ENCODE measurements around the gene DYTN. TPM values are rescaled to one million over a fixed set of nuclear protein-coding genes. Genes with fewer than 3 reads are reported as not detected.
A peak's percentile ranks its signal among the peaks of the same experiment; 100 is the strongest.

The DYTN gene
- total RNA-seq, 1 donor from 2014 or later = not detected

DNA sequence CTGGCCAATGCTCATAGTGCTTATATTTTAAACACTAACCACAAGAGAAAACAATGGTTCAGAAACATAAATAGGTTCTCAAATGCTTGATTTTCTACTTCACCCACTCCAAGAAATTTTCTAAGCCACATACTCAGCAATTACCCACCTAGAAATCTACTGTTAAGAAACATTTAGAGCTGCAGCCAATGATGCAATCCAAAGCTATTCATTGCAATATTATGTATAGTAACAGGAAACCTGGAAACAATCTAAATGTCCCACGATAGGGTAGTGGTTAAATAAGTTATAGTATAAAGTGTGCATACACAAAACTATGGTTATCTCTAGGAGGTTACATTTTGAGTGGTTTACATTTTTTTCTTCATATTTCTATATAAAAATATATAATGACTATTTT is 70.2 kb downstream of the DYTN start:
- TF ChIP-seq, protein P1, sequence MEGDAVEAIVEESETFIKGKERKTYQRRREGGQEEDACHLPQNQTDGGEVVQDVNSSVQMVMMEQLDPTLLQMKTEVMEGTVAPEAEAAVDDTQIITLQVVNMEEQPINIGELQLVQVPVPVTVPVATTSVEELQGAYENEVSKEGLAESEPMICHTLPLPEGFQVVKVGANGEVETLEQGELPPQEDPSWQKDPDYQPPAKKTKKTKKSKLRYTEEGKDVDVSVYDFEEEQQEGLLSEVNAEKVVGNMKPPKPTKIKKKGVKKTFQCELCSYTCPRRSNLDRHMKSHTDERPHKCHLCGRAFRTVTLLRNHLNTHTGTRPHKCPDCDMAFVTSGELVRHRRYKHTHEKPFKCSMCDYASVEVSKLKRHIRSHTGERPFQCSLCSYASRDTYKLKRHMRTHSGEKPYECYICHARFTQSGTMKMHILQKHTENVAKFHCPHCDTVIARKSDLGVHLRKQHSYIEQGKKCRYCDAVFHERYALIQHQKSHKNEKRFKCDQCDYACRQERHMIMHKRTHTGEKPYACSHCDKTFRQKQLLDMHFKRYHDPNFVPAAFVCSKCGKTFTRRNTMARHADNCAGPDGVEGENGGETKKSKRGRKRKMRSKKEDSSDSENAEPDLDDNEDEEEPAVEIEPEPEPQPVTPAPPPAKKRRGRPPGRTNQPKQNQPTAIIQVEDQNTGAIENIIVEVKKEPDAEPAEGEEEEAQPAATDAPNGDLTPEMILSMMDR (IDR thresholded peaks at IDR 0.05) = no peak
- Histone ChIP-seq H3K4me3 (no peak overlapping the region), H3K9me3 (no peaks in the 10 kb centered on the region), H3K27me3 (no peaks in the 10 kb centered on the region), H3K4me1 (no peaks in the 10 kb centered on the region), H3K36me3 (no peaks in the 10 kb centered on the region), H3K27ac (no peak overlapping the region)
- intact Hi-C loops (cut with DNase I) = no loop called here
- no peak for DNase-seq (ENCODE audit: low spot score in 2 of 2)

- Histone ChIP-seq H3K27ac (no peak within 1 kb of the TSS), H3K36me3 (no peaks in the 10 kb centered on the region), H3K9me3 (no peaks in the 10 kb centered on the region), H3K4me3 (peak within 1 kb of the TSS in 1 of 2 donors; percentile 2), H3K4me1 (no peaks in the 10 kb centered on the region), H3K27me3 (no peaks in the 10 kb centered on the region)
- DNase-seq (ENCODE audit: low spot score in 2 of 2) = no peak
- TF ChIP-seq, protein P1 (IDR thresholded peaks at IDR 0.05) = no peak
- intact Hi-C loops (cut with DNase I) = no loop called here
Measured at GRCh38 chr2:206642075-206643025, 75.8 kb downstream of the DYTN start, which contains the start of gene FAM237A. Gene FAM237A, plus strand, starts transcription at chr2:206642487. Its CDS starts 1,750 bp downstream, at chr2:206644237.

- H3K4me1 ChIP-seq = no peaks in the 10 kb centered on the region
- H3K27me3 ChIP-seq = no peaks in the 10 kb centered on the region
- TF ChIP-seq, protein P1 (IDR thresholded peaks at IDR 0.05) = no peak
- intact Hi-C loops (cut with DNase I) = no loop called here
- no peak overlapping the region for H3K27ac ChIP-seq
- H3K9me3 ChIP-seq = no peaks in the 10 kb centered on the region
- no peak for DNase-seq (ENCODE audit: low spot score in 2 of 2)
- H3K36me3 ChIP-seq = no peaks in the 10 kb centered on the region
- H3K4me3 ChIP-seq = no peak overlapping the region
Measured at GRCh38 chr2:206641226-206641625, 77.0 kb downstream of the DYTN start.

GRCh38 chr2:206639636-206640035 is 78.6 kb downstream of the DYTN start:
- intact Hi-C loops (cut with DNase I) = no loop called here
- H3K9me3 ChIP-seq = no peaks in the 10 kb centered on the region
- no peaks in the 10 kb centered on the region for H3K4me1 ChIP-seq
- TF ChIP-seq, protein P1 (IDR thresholded peaks at IDR 0.05) = no peak
- H3K4me3 ChIP-seq = no peak overlapping the region
- no peaks in the 10 kb centered on the region for H3K27me3 ChIP-seq
- H3K36me3 ChIP-seq = no peaks in the 10 kb centered on the region
- no peak overlapping the region for H3K27ac ChIP-seq
- DNase-seq (ENCODE audit: low spot score in 2 of 2) = no peak

DNA sequence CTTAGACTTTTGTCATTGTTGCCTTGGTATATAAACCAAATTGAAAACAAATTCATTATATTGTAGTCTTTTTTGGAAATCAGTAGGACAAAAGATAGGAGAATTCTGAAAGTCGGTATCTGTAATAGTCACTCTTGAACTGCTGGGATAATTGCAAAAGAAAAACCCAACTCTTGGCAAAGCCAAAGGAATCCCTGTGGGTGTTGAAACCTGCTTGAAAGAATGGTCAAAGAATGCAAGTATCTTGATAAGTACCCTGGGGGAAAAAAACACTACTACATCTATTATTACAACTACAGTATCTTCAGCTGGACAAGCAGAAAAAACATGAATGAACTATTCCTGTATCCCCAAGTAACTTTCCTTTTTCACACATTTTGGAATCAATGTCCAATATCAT is 83.2 kb downstream of the DYTN start:
- intact Hi-C loops (cut with DNase I) = no loop called here
- Histone ChIP-seq H3K4me1 (no peaks in the 10 kb centered on the region), H3K4me3 (no peak overlapping the region), H3K9me3 (no peaks in the 10 kb centered on the region), H3K27ac (no peak overlapping the region), H3K27me3 (no peaks in the 10 kb centered on the region), H3K36me3 (no peaks in the 10 kb centered on the region)
- TF ChIP-seq, protein P1 (IDR thresholded peaks at IDR 0.05) = no peak
- no peak for DNase-seq (ENCODE audit: low spot score in 2 of 2)

Measured in ascending aorta (tissue), 2 donors.